ENCODE data around the gene FHDC1. TPM values are rescaled to one million over a fixed set of nuclear protein-coding genes. Genes with fewer than 3 reads are reported as not detected.
"Not testable (repeated sequence)": the region's sequence is repeated elsewhere in the genome, so short reads cannot be mapped to it uniquely, and the experiment has no call there.

FHDC1 gene
- total RNA-seq, result 10 to 100 TPM in 2 of 4 donors, 1 to 10 TPM in 2; 4.5 to 12.8 (median 8.5) TPM

GRCh38 chr4:152935631-152936445 lies at the start of gene FHDC1:
Gene FHDC1 (plus strand): TSS chr4:152936323. CDS start chr4:152943058, 6,735 bp downstream.
- Histone ChIP-seq H3K4me3 (peak within 1 kb of the TSS; percentile 71 to 91 (median 86)), H3K4me1 (peaks cover 6 to 59% (median 8%) of the 10 kb centered on the region in 3 donors), H3K27me3 (peaks cover 0 to 48% (median 0%) of the 10 kb centered on the region in 4 donors), H3K9me3 (no peaks in the 10 kb centered on the region), H3K27ac (peak within 1 kb of the TSS; percentile 76 to 85 (median 80)), H3K36me3 (no peaks in the 10 kb centered on the region)
- intact Hi-C loops (cut with DNase I), result no loop called here
- WGBS, 2 donors, result 13% methylated on average over 12 to 14 of the region's 75 CpGs
- no peak for DNase-seq
- peak in 2 of 4 donors; percentile 27 to 70 for TF ChIP-seq POLR2A (IDR thresholded peaks at IDR 0.05)
- peak in 3 of 6 experiments; percentile 8 to 33 (median 26) for TF ChIP-seq CTCF (IDR thresholded peaks at IDR 0.05)

- WGBS, 2 donors, result 86 to 93% methylated on average over 6 of the region's 6 CpGs
- H3K36me3 ChIP-seq, result peaks cover 0 to 67% (median 0%) of the 10 kb centered on the region in 3 donors
- H3K4me1 ChIP-seq, result no peaks in the 10 kb centered on the region
- H3K9me3 ChIP-seq, result no peaks in the 10 kb centered on the region
- H3K27ac ChIP-seq, result no peak overlapping the region
- DNase-seq, result no peak
- no peaks in the 10 kb centered on the region for H3K27me3 ChIP-seq
- H3K4me3 ChIP-seq, result no peak overlapping the region
- TF ChIP-seq CTCF (IDR thresholded peaks at IDR 0.05) (no peak), POLR2A (IDR thresholded peaks at IDR 0.05) (no peak)
- intact Hi-C loops (cut with DNase I), result no loop called here
These were observed 48.1 kb upstream of the FHDC1 start for GRCh38 chr4:152887981-152888380.

GRCh38 chr4:152892974-152893373 lies 43.1 kb upstream of the FHDC1 start:
- H3K27ac ChIP-seq, result no peak overlapping the region
- TF ChIP-seq CTCF (IDR thresholded peaks at IDR 0.05) (no peak), POLR2A (IDR thresholded peaks at IDR 0.05) (no peak)
- 74 to 75% methylated on average over 2 of the region's 2 CpGs for WGBS, 2 donors
- H3K4me1 ChIP-seq, result peaks cover 0 to 10% (median 0%) of the 10 kb centered on the region in 3 donors
- no peak for DNase-seq
- intact Hi-C loops (cut with DNase I), result no loop called here
- H3K36me3 ChIP-seq, result peaks cover 0 to 49% (median 0%) of the 10 kb centered on the region in 3 donors
- no peaks in the 10 kb centered on the region for H3K27me3 ChIP-seq
- H3K4me3 ChIP-seq, result no peak overlapping the region
- no peaks in the 10 kb centered on the region for H3K9me3 ChIP-seq

- H3K4me1 ChIP-seq, result peaks cover 0 to 10% (median 0%) of the 10 kb centered on the region in 3 donors
- TF ChIP-seq CTCF (IDR thresholded peaks at IDR 0.05), result no peak
- no peak for TF ChIP-seq POLR2A (IDR thresholded peaks at IDR 0.05)
- intact Hi-C loops (cut with DNase I), result no loop called here
- DNase-seq, result no peak
- no peaks in the 10 kb centered on the region for H3K27me3 ChIP-seq
- no peak overlapping the region for H3K27ac ChIP-seq
- no peak overlapping the region for H3K4me3 ChIP-seq
- 70 to 83% methylated on average over 1 of the region's 1 CpG for WGBS, 2 donors
- H3K9me3 ChIP-seq, result no peaks in the 10 kb centered on the region
- H3K36me3 ChIP-seq, result peaks cover 0 to 43% (median 0%) of the 10 kb centered on the region in 3 donors
These were observed 41.5 kb upstream of the FHDC1 start for GRCh38 chr4:152894673-152895072.

- peaks cover 0 to 28% (median 0%) of the 10 kb centered on the region in 3 donors for H3K36me3 ChIP-seq
- DNase-seq, result no peak
- no peak overlapping the region for H3K27ac ChIP-seq
- H3K4me3 ChIP-seq, result no peak overlapping the region
- WGBS, 2 donors, result 76 to 80% methylated on average over 1 of the region's 1 CpG
- no peaks in the 10 kb centered on the region for H3K27me3 ChIP-seq
- no peaks in the 10 kb centered on the region for H3K9me3 ChIP-seq
- peaks cover 0 to 10% (median 0%) of the 10 kb centered on the region in 3 donors for H3K4me1 ChIP-seq
- intact Hi-C loops (cut with DNase I), result no loop called here
- TF ChIP-seq CTCF (IDR thresholded peaks at IDR 0.05) (no peak), POLR2A (IDR thresholded peaks at IDR 0.05) (no peak)
These were observed 39.3 kb upstream of the FHDC1 start for GRCh38 chr4:152896811-152897210.

- 82 to 91% methylated on average over 6 of the region's 6 CpGs for WGBS, 2 donors
- peaks cover 0 to 16% (median 0%) of the 10 kb centered on the region in 3 donors for H3K36me3 ChIP-seq
These were observed 38.0 kb upstream of the FHDC1 start for GRCh38 chr4:152898133-152898532.

More at GRCh38 chr4:152898133-152898532, 38.0 kb upstream of the FHDC1 start:
- peaks cover 0 to 10% (median 0%) of the 10 kb centered on the region in 3 donors for H3K4me1 ChIP-seq
- intact Hi-C loops (cut with DNase I); DNase-seq; H3K9me3 ChIP-seq; H3K27ac ChIP-seq; H3K4me3 ChIP-seq; H3K27me3 ChIP-seq: not testable (repeated sequence)

Measured in esophagus squamous epithelium (tissue), 5 donors.